Karpas-422 (cell line): ENCODE measurements around the gene SNX22. TPM values are rescaled to one million over a fixed set of nuclear protein-coding genes. Genes with fewer than 3 reads are reported as not detected.
"Not testable (repeated sequence)": the region's sequence is repeated elsewhere in the genome, so short reads cannot be mapped to it uniquely, and the experiment has no call there.

Experiments
- DNase-seq: peaks from one replicate; pipeline ENCODE4 v3.0.0-alpha.2; 2015
- H2AFZ ChIP-seq: fragments of 200-600 bp; sonication (generic); 2 replicates; pipeline ENCODE4 v1.6.1; 2014; ENCODE audit warnings: antibody characterized with exemption, low read length, mixed read lengths
- H3K27ac ChIP-seq: fragments of 200-600 bp; sonication (generic); 2 replicates; pipeline ENCODE4 v1.5.1; 2014; ENCODE audit warnings: mild to moderate bottlenecking, low read length, moderate library complexity
- H3K27me3 ChIP-seq: fragments of 200-600 bp; sonication (generic); 2 replicates; pipeline ENCODE4 v1.6.1; 2014; ENCODE audit warnings: low read length, mixed read lengths
- H3K36me3 ChIP-seq: fragments of 200-600 bp; sonication (generic); 2 replicates; pipeline ENCODE4 v1.6.1; 2014; ENCODE audit warnings: low read length, mixed read lengths; ENCODE audit not compliant: insufficient read depth
- H3K4me1 ChIP-seq: fragments of 200-600 bp; sonication (generic); 2 replicates; pipeline ENCODE4 v1.6.1; 2014; ENCODE audit warnings: mild to moderate bottlenecking, low read length, mixed read lengths
- H3K4me2 ChIP-seq: fragments of 200-600 bp; sonication (generic); 2 replicates; pipeline ENCODE4 v1.6.1; 2014; ENCODE audit warnings: low read length, low read depth, mild to moderate bottlenecking; ENCODE audit not compliant: poor library complexity, severe bottlenecking
- H3K4me3 ChIP-seq: fragments of 200-600 bp; sonication (generic); 2 replicates; pipeline ENCODE4 v1.5.1; 2014; ENCODE audit warnings: mild to moderate bottlenecking, antibody characterized with exemption, low read length, mixed read lengths
- H3K79me2 ChIP-seq: fragments of 200-600 bp; sonication (generic); 2 replicates; pipeline ENCODE4 v1.6.1; 2014; ENCODE audit warnings: mild to moderate bottlenecking, low read length, mixed read lengths
- H3K9ac ChIP-seq: fragments of 200-600 bp; sonication (generic); 2 replicates; pipeline ENCODE4 v1.6.0; 2014; ENCODE audit warnings: low read length
- H3K9me2 ChIP-seq: fragments of 200-600 bp; sonication (generic), shearing (Covaris generic); replicated peaks from 2 replicates; pipeline ENCODE4 v1.6.0; 2014; ENCODE audit warnings: mild to moderate bottlenecking, low read length, moderate library complexity; ENCODE audit not compliant: insufficient read depth
- H3K9me3 ChIP-seq: fragments of 300-700, 200-600 bp; sonication (generic); 2 replicates; pipeline ENCODE4 v1.6.1; 2014; ENCODE audit warnings: low read length, mixed read lengths
- H4K20me1 ChIP-seq: fragments of 200-600 bp; sonication (generic); 2 replicates; pipeline ENCODE4 v1.6.1; 2014; ENCODE audit warnings: mild to moderate bottlenecking, antibody characterized with exemption, low read length, low read depth; ENCODE audit not compliant: insufficient read depth
- total RNA-seq: library from RNA; depleted of rRNA; stranded (reverse); fragments of >200 nt; shearing (Covaris generic); gene quantifications from 2 replicates; pipeline ENCODE4 v1.2.3, GENCODE V29; 2014; ENCODE audit warnings: low replicate concordance

SNX22 gene
- total RNA-seq, 1 experiment from 2014 or later: 51.5 TPM

DNA sequence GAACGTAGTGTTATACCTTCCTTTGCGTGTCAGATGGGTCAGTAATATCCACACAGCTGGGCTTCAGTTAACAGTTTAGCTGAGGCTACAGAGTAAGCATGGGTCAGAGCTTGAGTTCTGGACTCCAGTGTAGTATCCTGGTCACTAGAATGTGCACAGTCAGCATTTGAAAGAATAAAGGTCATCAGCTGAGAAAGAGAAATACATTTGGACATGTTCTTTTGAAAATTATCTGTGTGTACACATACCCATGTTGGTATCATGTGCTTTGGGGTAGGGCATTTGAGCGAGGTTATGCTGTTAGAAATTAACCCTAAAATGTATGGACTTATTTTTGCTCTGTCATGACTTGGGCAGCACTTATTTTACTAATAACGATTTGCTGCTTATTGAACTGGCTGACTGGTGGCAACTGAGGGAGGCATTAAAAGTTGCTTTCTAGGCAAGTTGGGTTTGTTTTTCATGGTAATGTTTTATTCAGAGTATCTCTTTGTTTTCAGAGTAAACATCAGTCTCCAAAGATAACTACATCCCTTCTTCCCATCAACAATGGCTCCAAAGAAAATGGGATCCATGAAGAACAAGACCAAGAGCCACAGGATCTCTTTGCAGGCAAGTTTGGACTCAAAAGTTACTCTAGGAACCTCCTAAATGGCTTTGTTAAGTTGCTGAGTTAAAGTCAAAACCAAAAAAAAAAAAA lies 39.3 kb upstream of the SNX22 start:
- no peaks in the 10 kb centered on the region for H3K9me3 ChIP-seq
- peaks cover 40% of the 10 kb centered on the region; the same call in 1 of the 2 replicates for H3K36me3 ChIP-seq
- no peak for DNase-seq
- H3K27ac ChIP-seq: no peak overlapping the region
- H3K4me3 ChIP-seq: no peak overlapping the region
- no peak overlapping the region for H3K9ac ChIP-seq
- H3K9me2 ChIP-seq: no peaks in the 10 kb centered on the region
- H2AFZ ChIP-seq: no peak overlapping the region
- peaks cover 81% of the 10 kb centered on the region for H3K79me2 ChIP-seq
- no peaks in the 10 kb centered on the region for H4K20me1 ChIP-seq
- H3K4me1 ChIP-seq: peaks cover 14% of the 10 kb centered on the region
- no peak overlapping the region for H3K4me2 ChIP-seq
- H3K27me3 ChIP-seq: no peaks in the 10 kb centered on the region

DNA sequence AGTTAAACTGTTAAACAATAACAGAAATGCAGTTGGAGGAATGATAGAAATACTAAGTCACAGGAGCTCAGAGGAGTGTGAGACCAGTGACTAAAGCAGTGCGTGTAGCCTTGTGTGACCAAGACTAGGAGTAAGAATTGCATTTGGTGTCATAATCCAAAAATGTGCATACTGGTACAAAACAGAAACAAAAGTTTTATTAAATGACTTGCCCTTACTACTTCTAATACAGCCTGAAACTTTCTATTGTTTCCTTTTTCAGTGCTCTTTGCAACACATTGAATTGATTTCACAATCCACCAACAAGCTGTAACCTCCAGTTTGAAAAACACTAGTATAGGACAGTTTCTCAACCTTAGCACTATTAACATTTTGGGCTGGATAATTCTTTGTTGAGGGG lies 38.6 kb upstream of the SNX22 start:
- Histone ChIP-seq H3K27ac (no peak overlapping the region), H3K9me2 (no peaks in the 10 kb centered on the region), H4K20me1 (no peaks in the 10 kb centered on the region), H3K9ac (no peak overlapping the region), H3K36me3 (peaks cover 42% of the 10 kb centered on the region; the same call in 1 of the 2 replicates), H3K4me1 (peaks cover 14% of the 10 kb centered on the region), H3K9me3 (no peaks in the 10 kb centered on the region), H3K4me3 (no peak overlapping the region), H3K27me3 (no peaks in the 10 kb centered on the region), H3K4me2 (no peak overlapping the region), H2AFZ (no peak overlapping the region), H3K79me2 (peaks cover 75% of the 10 kb centered on the region)
- DNase-seq: no peak

DNA sequence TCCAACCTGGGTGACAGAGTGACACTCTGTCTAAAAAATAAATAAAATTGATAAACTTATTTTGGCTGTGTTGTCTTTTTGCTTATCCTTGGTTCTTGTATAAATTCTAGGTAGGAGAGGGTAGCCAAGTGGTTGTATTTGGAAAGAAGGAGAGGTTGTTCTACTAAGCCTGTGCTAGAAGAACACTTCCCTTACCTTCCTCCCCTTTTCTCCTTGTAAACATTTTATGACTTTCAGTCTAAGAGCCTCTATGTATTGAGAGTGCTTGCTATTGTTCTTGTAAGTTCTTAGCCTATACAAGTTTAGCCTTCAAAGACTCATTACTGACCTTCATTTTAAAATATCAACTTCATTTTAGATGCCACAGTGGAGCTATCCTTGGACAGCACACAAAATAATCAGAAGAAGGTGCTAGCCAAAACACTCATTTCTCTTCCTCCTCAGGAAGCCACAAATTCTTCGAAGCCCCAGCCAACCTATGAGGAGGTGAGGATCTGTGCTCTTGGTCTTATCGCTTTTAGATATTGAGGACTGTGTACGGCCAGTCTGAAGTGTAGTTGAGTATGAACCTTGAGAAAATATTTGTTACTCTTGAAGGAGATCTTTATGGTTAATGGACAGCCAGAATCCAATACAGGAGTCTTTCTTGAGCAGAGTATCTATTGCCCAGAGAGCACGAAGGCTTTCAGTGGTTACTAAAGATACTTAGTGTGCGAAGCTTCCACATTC lies 33.6 kb upstream of the SNX22 start:
- Histone ChIP-seq H3K4me3 (no peak overlapping the region), H2AFZ (no peak overlapping the region), H3K79me2 (peaks cover 41% of the 10 kb centered on the region), H3K9ac (no peak overlapping the region), H3K27ac (no peak overlapping the region), H3K9me3 (no peaks in the 10 kb centered on the region), H3K27me3 (no peaks in the 10 kb centered on the region), H3K9me2 (no peaks in the 10 kb centered on the region), H3K4me1 (0 out of 2 replicates have a peak, but pooled peaks cover 3% of the 10 kb centered on the region), H3K36me3 (peaks cover 56% of the 10 kb centered on the region), H4K20me1 (no peaks in the 10 kb centered on the region), H3K4me2 (no peak overlapping the region)
- DNase-seq: no peak

DNA sequence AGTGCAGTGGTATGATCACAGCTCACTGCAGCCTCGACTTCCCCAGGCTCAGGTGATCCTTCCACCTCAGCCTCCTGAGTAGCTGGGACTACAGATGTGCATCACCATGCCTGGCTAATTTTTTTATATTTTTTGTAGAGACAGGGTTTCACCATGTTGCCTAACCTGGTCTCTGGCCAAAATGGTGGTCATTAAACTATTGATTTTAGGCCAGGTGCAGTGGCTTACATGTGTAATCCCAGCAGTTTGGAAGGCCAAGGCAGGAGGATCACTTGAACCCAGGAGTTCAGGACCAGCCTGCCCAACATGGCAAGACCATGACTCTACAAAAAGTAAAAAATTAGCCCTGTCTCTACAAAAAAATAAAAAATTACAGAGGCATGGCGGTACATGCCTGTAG lies 31.2 kb upstream of the SNX22 start:
- DNase-seq, H3K4me3 ChIP-seq, H3K4me2 ChIP-seq, H3K9me3 ChIP-seq, H4K20me1 ChIP-seq, H2AFZ ChIP-seq, H3K9ac ChIP-seq, H3K9me2 ChIP-seq, H3K27me3 ChIP-seq, H3K4me1 ChIP-seq, H3K27ac ChIP-seq: not testable (repeated sequence)
- Histone ChIP-seq H3K36me3 (peaks cover 48% of the 10 kb centered on the region), H3K79me2 (peaks cover 28% of the 10 kb centered on the region)

DNA sequence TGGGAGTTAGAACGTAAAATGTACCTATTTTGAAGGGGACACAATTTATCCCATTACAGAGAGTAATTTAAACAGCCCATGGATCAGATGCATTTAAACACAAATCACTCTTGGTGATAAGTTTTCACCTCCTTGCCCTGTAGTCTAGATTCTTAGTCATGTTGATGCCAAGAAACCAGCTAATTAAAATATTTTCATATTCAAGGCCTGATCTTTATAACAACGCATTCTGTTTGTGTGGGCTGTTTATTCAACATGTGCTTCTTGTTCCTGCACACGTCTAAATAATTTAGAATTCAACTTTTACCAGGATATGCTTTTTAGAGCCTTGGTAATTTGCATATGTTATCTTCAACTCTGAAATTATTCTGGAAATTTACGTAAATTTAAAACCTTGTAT lies 29.9 kb upstream of the SNX22 start:
- no peaks in the 10 kb centered on the region for H4K20me1 ChIP-seq

DNA sequence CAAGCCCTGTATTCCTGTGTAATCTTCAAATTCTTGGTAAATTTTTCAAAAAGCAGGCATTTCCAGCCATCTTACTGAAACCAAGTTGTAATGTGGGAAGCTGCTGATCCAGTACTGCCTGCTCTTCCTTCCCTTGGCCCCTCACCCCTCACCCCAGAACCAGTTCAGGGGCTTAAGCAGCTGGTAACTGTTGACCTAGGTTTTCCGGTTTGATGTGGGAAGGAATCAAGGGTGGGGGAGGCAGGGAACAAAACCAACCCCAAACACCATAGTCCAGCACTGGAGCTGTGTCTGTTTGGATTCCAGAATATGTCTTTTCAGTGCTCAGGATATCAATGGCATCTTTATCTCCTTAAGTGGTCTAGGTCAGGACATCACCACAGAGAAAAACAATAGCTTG lies 29.1 kb upstream of the SNX22 start:
- H3K36me3 ChIP-seq: peaks cover 40% of the 10 kb centered on the region
- no peak overlapping the region for H2AFZ ChIP-seq
- no peaks in the 10 kb centered on the region for H3K9me3 ChIP-seq
- DNase-seq: no peak
- H3K79me2 ChIP-seq: peaks cover 18% of the 10 kb centered on the region
- no peaks in the 10 kb centered on the region for H3K9me2 ChIP-seq
- no peak overlapping the region for H3K9ac ChIP-seq
- no peak overlapping the region for H3K4me2 ChIP-seq
- no peaks in the 10 kb centered on the region for H4K20me1 ChIP-seq
- H3K27ac ChIP-seq: no peak overlapping the region
- 0 out of 2 replicates have a peak, but pooled peaks cover 3% of the 10 kb centered on the region for H3K4me1 ChIP-seq
- no peak overlapping the region for H3K4me3 ChIP-seq
- no peaks in the 10 kb centered on the region for H3K27me3 ChIP-seq

More for the DNA sequence above, 29.9 kb upstream of the SNX22 start:
- Histone ChIP-seq H3K9ac (no peak overlapping the region), H3K4me3 (no peak overlapping the region), H3K36me3 (peaks cover 36% of the 10 kb centered on the region), H3K9me2 (no peaks in the 10 kb centered on the region), H3K27me3 (no peaks in the 10 kb centered on the region), H3K4me1 (0 out of 2 replicates have a peak, but pooled peaks cover 3% of the 10 kb centered on the region), H3K79me2 (peaks cover 21% of the 10 kb centered on the region), H2AFZ (no peak overlapping the region), H3K27ac (no peak overlapping the region), H3K4me2 (no peak overlapping the region), H3K9me3 (no peaks in the 10 kb centered on the region)
- no peak for DNase-seq

DNA sequence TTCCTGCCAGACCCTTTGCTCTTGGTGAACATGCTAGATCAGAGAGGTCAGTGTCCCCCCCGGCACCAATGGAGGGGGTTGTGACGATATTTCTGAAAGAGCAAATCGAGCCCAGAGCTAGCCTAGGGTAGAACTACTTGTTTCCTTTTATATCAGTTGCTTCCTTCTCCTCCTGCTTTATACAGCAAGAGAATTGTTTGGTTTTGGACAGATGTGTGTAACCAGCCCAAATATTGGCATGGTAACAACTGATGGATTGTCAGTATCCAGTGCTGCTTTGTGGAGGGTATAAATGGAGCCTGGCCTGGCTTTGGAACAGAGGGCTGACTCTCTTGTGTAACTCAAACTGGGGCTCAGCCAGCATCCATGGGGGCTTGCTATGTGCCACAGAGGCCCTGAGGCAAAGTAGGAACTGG lies 28.6 kb upstream of the SNX22 start:
- Histone ChIP-seq H3K9me2 (no peaks in the 10 kb centered on the region), H3K27ac (no peak overlapping the region), H2AFZ (no peak overlapping the region), H3K79me2 (peaks cover 18% of the 10 kb centered on the region), H3K4me2 (no peak overlapping the region), H3K36me3 (peaks cover 41% of the 10 kb centered on the region), H3K9ac (no peak overlapping the region), H3K9me3 (no peaks in the 10 kb centered on the region), H3K4me1 (0 out of 2 replicates have a peak, but pooled peaks cover 3% of the 10 kb centered on the region), H4K20me1 (no peaks in the 10 kb centered on the region), H3K27me3 (no peaks in the 10 kb centered on the region), H3K4me3 (no peak overlapping the region)
- no peak for DNase-seq

DNA sequence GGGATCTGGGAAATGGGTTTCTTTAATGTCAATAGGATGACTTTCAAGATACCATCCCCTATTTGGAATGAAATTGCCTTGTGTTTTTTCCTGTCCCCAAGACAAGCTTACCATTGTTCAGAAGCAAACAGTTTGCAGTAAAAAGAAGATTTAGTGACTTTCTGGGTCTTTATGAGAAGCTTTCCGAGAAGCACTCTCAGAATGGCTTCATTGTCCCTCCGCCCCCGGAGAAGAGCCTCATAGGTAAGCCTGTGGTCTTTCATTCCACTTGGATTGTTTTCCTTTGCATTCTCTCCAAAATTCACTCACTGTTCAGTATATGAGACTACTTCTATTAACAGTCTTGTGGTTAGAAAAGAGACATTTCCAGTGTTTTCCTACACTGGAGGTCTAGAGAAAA lies 25.6 kb upstream of the SNX22 start:
- Histone ChIP-seq H3K36me3 (peaks cover 41% of the 10 kb centered on the region), H3K4me3 (no peak overlapping the region), H3K4me2 (no peak overlapping the region), H3K9me3 (no peaks in the 10 kb centered on the region), H2AFZ (no peak overlapping the region), H3K4me1 (0 out of 2 replicates have a peak, but pooled peaks cover 3% of the 10 kb centered on the region), H3K79me2 (peaks cover 16% of the 10 kb centered on the region), H3K9me2 (no peaks in the 10 kb centered on the region), H3K27ac (no peak overlapping the region), H3K9ac (no peak overlapping the region), H3K27me3 (no peaks in the 10 kb centered on the region), H4K20me1 (no peaks in the 10 kb centered on the region)
- no peak for DNase-seq
